Neural cell (in vitro differentiated cells): ENCODE data around the gene BICRA. TPM values are rescaled to one million over a fixed set of nuclear protein-coding genes. Genes with fewer than 3 reads are reported as not detected.

Source experiments
- H2AFZ ChIP-seq: fragments of 200-600, 300-800 bp; sonication (generic), shearing (Covaris generic); 2 replicates; pipeline ENCODE4 v1.6.0; 2014; ENCODE audit warnings: low read depth, mild to moderate bottlenecking, antibody characterized with exemption, low read length, moderate library complexity
- H3F3A ChIP-seq: fragments of 200-600 bp; shearing (Covaris generic); 2 replicates; pipeline ENCODE4 v1.6.1; 2016; ENCODE audit warnings: mild to moderate bottlenecking, moderate library complexity, mixed read lengths, antibody characterized with exemption, low read length; ENCODE audit not compliant: insufficient read depth, poor library complexity, severe bottlenecking
- H3K27ac ChIP-seq: fragments of 200-600, 300-800 bp; sonication (generic), shearing (Covaris generic); 2 replicates; pipeline ENCODE4 v1.5.1; 2014; ENCODE audit warnings: mild to moderate bottlenecking, low read length, moderate library complexity
- H3K27me3 ChIP-seq: fragments of 300-800, 200-600 bp; sonication (generic), shearing (Covaris generic); 2 replicates; pipeline ENCODE4 v1.6.0; 2014; ENCODE audit warnings: mild to moderate bottlenecking, low read depth, low read length, moderate library complexity; ENCODE audit not compliant: insufficient read depth
- H3K36me3 ChIP-seq: fragments of 300-800, 200-600 bp; sonication (generic), shearing (Covaris generic); 2 replicates; pipeline ENCODE4 v1.5.1; 2014; ENCODE audit warnings: mild to moderate bottlenecking, antibody characterized with exemption, low read length, moderate library complexity; ENCODE audit not compliant: insufficient read depth
- H3K4me2 ChIP-seq: fragments of 300-800, 200-600 bp; sonication (generic), shearing (Covaris generic); 2 replicates; pipeline ENCODE4 v1.6.0; 2014; ENCODE audit warnings: mild to moderate bottlenecking, low read length
- H3K4me3 ChIP-seq: fragments of 300-800, 200-600 bp; sonication (generic), shearing (Covaris generic); 2 replicates; pipeline ENCODE4 v1.5.1; 2014; ENCODE audit warnings: mild to moderate bottlenecking, low read length, moderate library complexity
- H3K79me2 ChIP-seq: fragments of 200-600 bp; shearing (Covaris generic); replicated peaks from 2 replicates; pipeline ENCODE4 v1.6.0; 2014; ENCODE audit warnings: mild to moderate bottlenecking, low read length, moderate library complexity; ENCODE audit not compliant: insufficient read depth
- H3K9ac ChIP-seq: fragments of 300-800, 200-600 bp; sonication (generic), shearing (Covaris generic); 2 replicates; pipeline ENCODE4 v1.6.1; 2016; ENCODE audit warnings: mild to moderate bottlenecking, low read length, mixed read lengths
- H3K9me2 ChIP-seq: fragments of 200-600 bp; shearing (Covaris generic); 2 replicates; pipeline ENCODE4 v1.6.1; 2016; ENCODE audit warnings: mild to moderate bottlenecking, low read length, mixed read lengths; ENCODE audit not compliant: insufficient read depth
- H3K9me3 ChIP-seq: fragments of 200-600, 300-800 bp; sonication (generic), shearing (Covaris generic); 2 replicates; pipeline ENCODE4 v1.6.1; 2016; ENCODE audit warnings: mild to moderate bottlenecking, mixed run types, low read length, moderate library complexity, mixed read lengths
- H4K20me1 ChIP-seq: fragments of 200-600 bp; shearing (Covaris generic); 2 replicates; pipeline ENCODE4 v1.6.1; 2016; ENCODE audit warnings: mild to moderate bottlenecking, mixed run types; ENCODE audit not compliant: insufficient read depth
- CTCF ChIP-seq: fragments of 450-650 bp; IDR thresholded peaks from 2 replicates; pipeline ENCODE4 v1.5.1; 2014; ENCODE audit warnings: antibody characterized with exemption, mild to moderate bottlenecking, moderate library complexity; ENCODE audit not compliant: poor library complexity, severe bottlenecking
- EP300 ChIP-seq: fragments of 450-650 bp; conservative IDR thresholded peaks from 2 replicates; pipeline ENCODE4 v1.6.1; 2014; ENCODE audit warnings: antibody characterized with exemption, mild to moderate bottlenecking, moderate library complexity; ENCODE audit not compliant: poor library complexity, severe bottlenecking
- EZH2 ChIP-seq: fragments of 200-600, 300-800 bp; shearing (Covaris generic), sonication (generic); IDR thresholded peaks from 2 replicates; pipeline ENCODE4 v1.6.1; 2014; ENCODE audit warnings: antibody characterized with exemption, low read length, borderline replicate concordance, mild to moderate bottlenecking; ENCODE audit not compliant: insufficient read depth, poor library complexity, severe bottlenecking
- MXI1 ChIP-seq: fragments of 450-650 bp; conservative IDR thresholded peaks from 2 replicates; pipeline ENCODE4 v1.6.1; 2014; ENCODE audit warnings: antibody characterized with exemption, mild to moderate bottlenecking; ENCODE audit not compliant: poor library complexity, severe bottlenecking
- POLR2AphosphoS5 ChIP-seq: IDR thresholded peaks from 2 replicates; pipeline ENCODE4 v1.6.1; 2012
- RAD21 ChIP-seq: fragments of 450-650 bp; conservative IDR thresholded peaks from 2 replicates; pipeline ENCODE4 v1.6.1; 2014; ENCODE audit warnings: antibody characterized with exemption, mild to moderate bottlenecking, moderate library complexity
- REST ChIP-seq: IDR thresholded peaks from 2 replicates; pipeline ENCODE4 v1.6.1; 2012; ENCODE audit warnings: borderline replicate concordance
- SMC3 ChIP-seq: fragments of 450-650 bp; conservative IDR thresholded peaks from 2 replicates; pipeline ENCODE4 v1.6.1; 2014; ENCODE audit warnings: antibody characterized with exemption, mild to moderate bottlenecking, moderate library complexity; ENCODE audit not compliant: poor library complexity
- TAF1 ChIP-seq: IDR thresholded peaks from 2 replicates; pipeline ENCODE4 v1.6.1; 2012; ENCODE audit warnings: low read depth
- polyA plus RNA-seq: library from polyadenylated mRNA; depleted of rRNA; stranded (reverse); fragments of >200 nt; gene quantifications from 2 replicates; pipeline ENCODE4 v1.2.3, GENCODE V29; 2014

BICRA gene
- polyA plus RNA-seq, 1 donor from 2014 or later: 0.11 TPM

- peaks cover 44% of the 10 kb centered on the region for H3K79me2 ChIP-seq
- H3K9me3 ChIP-seq: no peaks in the 10 kb centered on the region
- H3K27ac ChIP-seq: no peak overlapping the region
- no peak overlapping the region for H2AFZ ChIP-seq
- TF ChIP-seq MXI1: no peak
- no peak for TF ChIP-seq EP300
- TF ChIP-seq POLR2AphosphoS5: no peak
- TF ChIP-seq SMC3: no peak
- no peak for TF ChIP-seq REST
- TF ChIP-seq RAD21: no peak
- no peak for TF ChIP-seq CTCF
- no peak for TF ChIP-seq TAF1
- no peak for TF ChIP-seq EZH2
- no peaks in the 10 kb centered on the region for H3F3A ChIP-seq
- peaks cover 5% of the 10 kb centered on the region for H3K36me3 ChIP-seq
- no peaks in the 10 kb centered on the region for H3K9me2 ChIP-seq
- no peaks in the 10 kb centered on the region for H3K27me3 ChIP-seq
- H4K20me1 ChIP-seq: no peaks in the 10 kb centered on the region
- H3K4me3 ChIP-seq: no peak overlapping the region
- no peak overlapping the region for H3K9ac ChIP-seq
- no peak overlapping the region for H3K4me2 ChIP-seq
Measured at GRCh38 chr19:47646924-47647323, 38.0 kb downstream of the BICRA start.

GRCh38 chr19:47649588-47649987, 40.7 kb downstream of the BICRA start:
- no peak overlapping the region for H2AFZ ChIP-seq
- H3K4me3 ChIP-seq: no peak overlapping the region
- no peak overlapping the region for H3K4me2 ChIP-seq
- no peaks in the 10 kb centered on the region for H3K27me3 ChIP-seq
- TF ChIP-seq EZH2 (no peak), TAF1 (no peak), RAD21 (no peak), EP300 (no peak), REST (no peak), MXI1 (no peak)
- H3F3A ChIP-seq: no peaks in the 10 kb centered on the region
- peaks cover 34% of the 10 kb centered on the region for H3K79me2 ChIP-seq
- H3K9me3 ChIP-seq: no peaks in the 10 kb centered on the region
- H3K27ac ChIP-seq: no peak overlapping the region
- peaks cover 11% of the 10 kb centered on the region for H3K36me3 ChIP-seq
- H4K20me1 ChIP-seq: no peaks in the 10 kb centered on the region
- H3K9ac ChIP-seq: no peak overlapping the region
- H3K9me2 ChIP-seq: no peaks in the 10 kb centered on the region
